ENCODE measurements around the gene MITF.

Gene MITF

GRCh38 chr3:69867941-69868505, 128.8 kb downstream of the MITF start:
- H3K4me3 ChIP-seq (ENCODE audit: control insufficient read depth, low read depth, low read length) = no peak overlapping the region
- DNase-seq (ENCODE audit: low read depth) = no peak
- TF ChIP-seq CTCF (IDR thresholded peaks at IDR 0.05; ENCODE audit: control insufficient read depth, insufficient read depth, low read depth, low read length, missing control alignments) = no peak

GRCh38 chr3:69868841-69869420, 129.7 kb downstream of the MITF start:
- no peak for TF ChIP-seq CTCF (IDR thresholded peaks at IDR 0.05; ENCODE audit: control insufficient read depth, insufficient read depth, low read depth, low read length, missing control alignments)
- H3K4me3 ChIP-seq (ENCODE audit: control insufficient read depth, low read depth, low read length) = no peak overlapping the region
- no peak for DNase-seq (ENCODE audit: low read depth)

GRCh38 chr3:69869643-69870042, 130.4 kb downstream of the MITF start:
- TF ChIP-seq CTCF (IDR thresholded peaks at IDR 0.05; ENCODE audit: control insufficient read depth, insufficient read depth, low read depth, low read length, missing control alignments) = no peak
- no peak overlapping the region for H3K4me3 ChIP-seq (ENCODE audit: control insufficient read depth, low read depth, low read length)
- no peak for DNase-seq (ENCODE audit: low read depth)

GRCh38 chr3:69871251-69871650, 132.0 kb downstream of the MITF start:
- no peak overlapping the region for H3K4me3 ChIP-seq (ENCODE audit: control insufficient read depth, low read depth, low read length)
- no peak for TF ChIP-seq CTCF (IDR thresholded peaks at IDR 0.05; ENCODE audit: control insufficient read depth, insufficient read depth, low read depth, low read length, missing control alignments)
- DNase-seq (ENCODE audit: low read depth) = no peak

GRCh38 chr3:69871868-69872267, 132.6 kb downstream of the MITF start:
- DNase-seq (ENCODE audit: low read depth) = no peak
- no peak overlapping the region for H3K4me3 ChIP-seq (ENCODE audit: control insufficient read depth, low read depth, low read length)
- no peak for TF ChIP-seq CTCF (IDR thresholded peaks at IDR 0.05; ENCODE audit: control insufficient read depth, insufficient read depth, low read depth, low read length, missing control alignments)

- DNase-seq (ENCODE audit: low read depth) = no peak
- H3K4me3 ChIP-seq (ENCODE audit: control insufficient read depth, low read depth, low read length) = no peak overlapping the region
- TF ChIP-seq CTCF (IDR thresholded peaks at IDR 0.05; ENCODE audit: control insufficient read depth, insufficient read depth, low read depth, low read length, missing control alignments) = no peak
These were observed 133.6 kb downstream of the MITF start for GRCh38 chr3:69872783-69873378.
